GM13976 (cell line): ENCODE data around the gene FOXP1.

Source experiments
- DNase-seq: peaks from one replicate; pipeline ENCODE4 v3.0.0; 2012; ENCODE audit warnings: low spot score
- in situ Hi-C: fragments of 300-500 bp; cut with MboI; formaldehyde crosslinking; loops from one replicate; pipeline ENCODE4 v1.12.0; 2022; ENCODE audit warnings: low sequenced_read_pairs, mixed read lengths, inconsistent platforms; ENCODE audit not compliant: unreplicated experiment
- TF ChIP-seq, protein P1 (sequence below): IDR thresholded peaks from 2 replicates; pipeline ENCODE4 v1.5.1; 2012; ENCODE audit warnings: borderline replicate concordance, mild to moderate bottlenecking; ENCODE audit not compliant: insufficient read depth; ENCODE audit errors: extremely low read depth, missing control alignments, control extremely low read depth

FOXP1 gene

DNA sequence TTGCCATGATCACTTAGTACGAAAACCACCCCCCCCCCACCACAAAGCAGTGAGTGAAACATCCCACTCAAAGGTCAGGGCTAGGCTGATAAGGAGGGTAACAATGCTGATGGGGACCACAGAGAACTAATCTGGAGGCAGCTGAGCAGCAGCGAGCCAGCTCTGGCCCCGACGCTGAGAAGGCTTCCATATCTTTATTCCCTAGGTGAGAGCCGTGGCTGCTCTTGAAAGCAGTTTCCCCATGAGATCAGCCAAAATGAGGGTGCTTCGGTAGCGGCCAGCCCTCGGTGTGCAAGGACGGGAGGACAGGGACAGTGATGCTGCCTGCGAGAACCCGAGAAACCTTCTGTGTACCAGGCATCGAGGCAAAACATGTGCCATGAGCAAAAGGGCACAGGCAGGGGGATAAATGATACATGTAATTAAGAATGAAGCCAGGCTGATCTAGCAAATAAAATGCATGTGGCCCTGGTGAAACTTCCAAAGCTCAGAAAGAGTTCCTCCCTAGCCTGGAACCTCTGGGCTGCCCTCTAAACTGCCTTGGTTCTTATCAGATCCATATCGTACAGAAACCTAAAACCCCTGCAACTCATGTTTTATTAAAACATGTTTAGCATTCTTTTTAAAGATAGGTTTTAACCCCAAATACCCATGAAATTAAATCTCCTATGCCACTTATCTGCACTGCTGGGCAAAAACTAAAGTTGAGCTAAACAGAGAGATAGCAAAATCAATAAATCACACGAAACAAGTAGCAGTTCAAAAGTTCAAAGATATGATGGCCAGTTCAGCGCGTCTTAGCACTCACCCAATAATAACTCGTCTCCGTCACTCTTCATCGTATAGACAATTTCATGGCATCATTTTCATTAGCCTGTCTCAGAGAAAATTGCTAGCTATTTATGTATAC lies 337.3 kb downstream of the FOXP1 start:
- TF ChIP-seq, protein P1, sequence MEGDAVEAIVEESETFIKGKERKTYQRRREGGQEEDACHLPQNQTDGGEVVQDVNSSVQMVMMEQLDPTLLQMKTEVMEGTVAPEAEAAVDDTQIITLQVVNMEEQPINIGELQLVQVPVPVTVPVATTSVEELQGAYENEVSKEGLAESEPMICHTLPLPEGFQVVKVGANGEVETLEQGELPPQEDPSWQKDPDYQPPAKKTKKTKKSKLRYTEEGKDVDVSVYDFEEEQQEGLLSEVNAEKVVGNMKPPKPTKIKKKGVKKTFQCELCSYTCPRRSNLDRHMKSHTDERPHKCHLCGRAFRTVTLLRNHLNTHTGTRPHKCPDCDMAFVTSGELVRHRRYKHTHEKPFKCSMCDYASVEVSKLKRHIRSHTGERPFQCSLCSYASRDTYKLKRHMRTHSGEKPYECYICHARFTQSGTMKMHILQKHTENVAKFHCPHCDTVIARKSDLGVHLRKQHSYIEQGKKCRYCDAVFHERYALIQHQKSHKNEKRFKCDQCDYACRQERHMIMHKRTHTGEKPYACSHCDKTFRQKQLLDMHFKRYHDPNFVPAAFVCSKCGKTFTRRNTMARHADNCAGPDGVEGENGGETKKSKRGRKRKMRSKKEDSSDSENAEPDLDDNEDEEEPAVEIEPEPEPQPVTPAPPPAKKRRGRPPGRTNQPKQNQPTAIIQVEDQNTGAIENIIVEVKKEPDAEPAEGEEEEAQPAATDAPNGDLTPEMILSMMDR = no peak
- DNase-seq = no peak
- in situ Hi-C loops = no loop called here

DNA sequence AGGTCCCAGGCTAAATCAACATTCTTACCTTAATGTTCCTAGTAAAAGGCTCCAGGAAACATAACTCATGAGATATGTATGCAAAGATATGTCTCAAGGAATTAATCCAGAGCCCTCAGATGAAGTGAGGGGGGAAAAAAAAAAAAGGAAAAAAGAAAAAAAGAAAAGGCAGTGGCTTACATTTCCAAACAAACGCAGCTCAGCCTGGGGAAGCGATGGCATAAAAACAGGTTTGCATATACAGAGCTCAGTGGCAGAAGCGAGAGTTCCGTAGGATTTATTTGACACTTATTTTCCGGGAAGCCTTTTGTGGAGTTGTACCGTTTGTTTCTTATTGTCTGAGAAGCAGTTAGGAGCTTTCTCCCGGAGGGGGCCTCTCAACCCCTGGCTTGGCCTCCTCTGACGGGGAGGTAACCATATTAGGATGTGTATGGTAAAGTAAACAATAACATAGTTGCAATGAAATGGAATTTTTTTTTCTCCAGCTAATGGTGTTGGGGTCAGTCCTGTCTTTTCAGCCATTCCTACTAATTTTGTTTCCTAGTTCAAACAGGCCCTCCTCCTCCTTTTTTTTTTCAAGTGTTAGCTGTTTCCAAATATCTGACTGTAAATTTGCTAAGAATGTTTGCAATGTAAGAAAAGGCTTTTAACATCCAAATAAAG lies 338.6 kb downstream of the FOXP1 start:
- no peak for DNase-seq
- in situ Hi-C loops = no loop called here

DNA sequence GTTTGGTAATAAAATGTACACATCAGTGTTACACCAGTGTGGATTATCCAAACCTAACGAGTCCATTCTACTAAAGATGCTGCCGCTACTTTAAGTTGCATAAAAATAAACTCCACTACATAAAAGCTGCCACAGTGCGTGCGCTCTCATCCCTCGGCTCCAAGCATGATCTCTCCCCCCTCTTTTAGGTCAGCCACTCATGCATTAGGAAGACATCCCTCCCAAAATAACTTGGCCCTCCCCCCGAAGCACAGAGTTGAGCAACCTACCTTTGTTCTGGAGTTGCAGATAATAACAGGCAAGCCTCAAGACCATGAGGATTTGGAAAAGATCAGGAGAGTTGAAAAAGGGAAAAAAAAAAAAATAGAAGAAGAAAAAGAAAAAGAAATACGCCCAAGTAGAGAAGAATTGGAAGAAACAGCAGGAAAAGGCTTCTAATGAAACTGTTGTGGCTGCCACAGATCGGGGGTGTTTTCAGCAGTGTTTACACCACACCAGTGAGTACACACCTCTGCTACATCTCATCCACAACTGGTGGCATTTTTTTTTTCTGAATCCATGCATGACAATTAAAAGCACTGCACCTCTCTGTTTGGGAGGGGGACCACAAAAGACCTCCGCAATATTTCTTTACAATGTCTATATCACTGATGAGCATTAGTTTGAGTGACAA lies 339.2 kb downstream of the FOXP1 start:
- TF ChIP-seq, protein P1 = no peak
- in situ Hi-C loops = no loop called here
- DNase-seq = no peak

More for the DNA sequence above, 338.6 kb downstream of the FOXP1 start:
- TF ChIP-seq, protein P1 = no peak

DNA sequence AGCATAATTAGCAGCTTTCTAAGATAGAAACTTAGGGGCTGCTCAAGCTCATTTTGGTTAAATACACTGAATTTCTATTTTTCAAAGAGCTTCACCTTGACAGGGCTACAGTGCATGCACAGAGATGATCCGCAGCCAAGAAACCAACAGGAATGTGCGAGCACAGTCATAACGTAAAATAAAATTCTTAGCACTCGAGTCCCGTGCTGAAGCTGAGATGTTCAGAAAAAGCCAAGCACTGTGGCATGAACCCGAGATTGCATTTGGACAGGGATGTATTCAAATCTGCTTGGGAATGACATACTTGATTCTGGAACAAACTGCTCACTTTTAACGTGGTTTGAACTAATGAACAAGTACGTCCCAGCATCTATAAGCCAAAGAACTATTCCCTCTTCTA lies 340.3 kb downstream of the FOXP1 start:
- TF ChIP-seq, protein P1 = no peak
- no peak for DNase-seq
- in situ Hi-C loops = no loop called here

DNA sequence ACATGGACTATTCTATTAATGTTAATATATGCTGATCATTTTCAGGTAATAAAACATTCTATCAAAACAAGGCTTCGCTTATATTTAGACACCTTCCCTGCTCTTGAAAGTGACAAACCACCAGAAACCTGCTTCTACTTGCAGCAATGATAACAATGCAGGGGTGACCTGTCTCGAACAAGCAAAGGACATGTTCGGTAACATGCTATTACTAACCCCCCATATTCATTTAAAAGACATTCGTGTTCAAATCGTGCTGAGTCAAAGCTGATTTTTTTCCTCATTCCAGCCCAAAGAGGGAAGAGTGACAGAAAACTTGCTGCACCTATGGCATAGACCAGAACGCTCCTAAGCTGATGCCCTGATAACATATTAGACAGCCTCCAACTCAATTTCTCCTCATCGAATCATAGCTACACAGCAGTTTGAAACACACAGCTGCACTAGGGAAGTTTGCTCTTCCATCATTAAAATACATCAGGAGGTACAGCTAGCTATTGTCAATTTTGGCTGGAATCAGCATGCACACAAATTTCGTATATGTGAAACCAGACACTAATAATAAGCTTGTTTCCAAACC lies 341.5 kb downstream of the FOXP1 start:
- no peak for DNase-seq
- in situ Hi-C loops = no loop called here
- TF ChIP-seq, protein P1 = no peak

DNA sequence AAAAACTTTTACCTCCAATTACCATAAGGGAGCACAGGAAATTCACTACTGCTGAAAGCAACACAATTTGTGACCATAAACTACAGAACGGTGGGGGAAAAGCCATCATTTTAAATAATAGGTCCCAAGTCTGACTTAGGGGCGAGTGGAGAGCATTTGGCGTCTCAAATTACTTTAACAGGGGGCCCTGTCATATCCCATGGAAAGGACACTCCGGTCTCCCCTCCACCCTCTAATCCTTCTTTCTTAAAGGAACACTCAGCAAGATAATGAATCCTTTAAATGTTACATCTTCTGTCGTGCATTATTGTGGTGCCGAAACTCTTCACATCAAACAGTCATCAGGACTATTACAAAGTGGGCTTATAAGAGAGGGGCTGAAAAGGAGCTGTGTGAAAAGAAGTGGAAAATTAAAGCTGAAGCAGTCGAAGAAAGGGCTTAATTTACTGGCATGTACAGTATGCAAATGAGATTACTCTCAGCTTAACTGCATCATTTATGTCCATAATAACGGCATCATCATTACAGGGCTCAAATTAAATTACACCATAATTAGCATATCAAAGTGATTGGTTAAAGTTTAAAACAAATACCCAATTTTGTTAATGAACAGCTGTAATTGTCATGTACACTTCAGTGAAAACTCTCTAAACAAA lies 342.2 kb downstream of the FOXP1 start:
- in situ Hi-C loops = no loop called here
- no peak for DNase-seq

More for the DNA sequence above, 342.2 kb downstream of the FOXP1 start:
- TF ChIP-seq, protein P1 = no peak
